ENCODE results near the gene ZNF221. TPM values are rescaled to one million over a fixed set of nuclear protein-coding genes. Genes with fewer than 3 reads are reported as not detected.

Gene ZNF221
- total RNA-seq, 1 experiment from 2014 or later, result 2.5 TPM

- peak; percentile 67; the same call in 1 of the 2 replicates for TF ChIP-seq CBX3 (IDR thresholded peaks at IDR 0.05; ENCODE audit: low read depth)
- TF ChIP-seq POLR2AphosphoS5 (IDR thresholded peaks at IDR 0.05; ENCODE audit: low read depth, low read length), result peak; percentile 46; the same call in 1 of the 2 replicates
- TF ChIP-seq CEBPB (IDR thresholded peaks at IDR 0.05; ENCODE audit: low read depth), result no peak; the same call in 1 of the 2 replicates
- no peak for TF ChIP-seq EZH2 (IDR thresholded peaks at IDR 0.05)
- TF ChIP-seq RAD21 (IDR thresholded peaks at IDR 0.05; ENCODE audit: low read depth), result no peak
These were observed 51.8 kb downstream of the ZNF221 start, which contains the start of gene ZNF230 (continued) for GRCh38 chr19:44002566-44003460.

- no peak for TF ChIP-seq TCF7L2 (IDR thresholded peaks at IDR 0.05; ENCODE audit: borderline replicate concordance, extremely low read depth, insufficient read depth, insufficient read length)
- no peak for TF ChIP-seq EGR1 (IDR thresholded peaks at IDR 0.05; ENCODE audit: low read depth)
- no peak for TF ChIP-seq YY1 (IDR thresholded peaks at IDR 0.05; ENCODE audit: extremely low read depth, insufficient replicate concordance, low read depth, low read length)
- TF ChIP-seq ZFX (IDR thresholded peaks at IDR 0.05), result no peak
- TF ChIP-seq RAD21 (IDR thresholded peaks at IDR 0.05; ENCODE audit: low read depth), result no peak
- TF ChIP-seq, protein P1, sequence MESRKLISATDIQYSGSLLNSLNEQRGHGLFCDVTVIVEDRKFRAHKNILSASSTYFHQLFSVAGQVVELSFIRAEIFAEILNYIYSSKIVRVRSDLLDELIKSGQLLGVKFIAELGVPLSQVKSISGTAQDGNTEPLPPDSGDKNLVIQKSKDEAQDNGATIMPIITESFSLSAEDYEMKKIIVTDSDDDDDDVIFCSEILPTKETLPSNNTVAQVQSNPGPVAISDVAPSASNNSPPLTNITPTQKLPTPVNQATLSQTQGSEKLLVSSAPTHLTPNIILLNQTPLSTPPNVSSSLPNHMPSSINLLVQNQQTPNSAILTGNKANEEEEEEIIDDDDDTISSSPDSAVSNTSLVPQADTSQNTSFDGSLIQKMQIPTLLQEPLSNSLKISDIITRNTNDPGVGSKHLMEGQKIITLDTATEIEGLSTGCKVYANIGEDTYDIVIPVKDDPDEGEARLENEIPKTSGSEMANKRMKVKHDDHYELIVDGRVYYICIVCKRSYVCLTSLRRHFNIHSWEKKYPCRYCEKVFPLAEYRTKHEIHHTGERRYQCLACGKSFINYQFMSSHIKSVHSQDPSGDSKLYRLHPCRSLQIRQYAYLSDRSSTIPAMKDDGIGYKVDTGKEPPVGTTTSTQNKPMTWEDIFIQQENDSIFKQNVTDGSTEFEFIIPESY (IDR thresholded peaks at IDR 0.05; ENCODE audit: extremely low read depth, insufficient replicate concordance, low read length), result no peak
- peak overlapping the region; percentile 93 for H3K4me2 ChIP-seq (ENCODE audit: low read length)
- ChIA-PET POLR2A (no interaction called here), RAD21 (ENCODE audit: low non-redundant PET in 1 of 2, low total read pairs in 2 of 2, uncharacterized antibody in 2 of 2, unreplicated experiment in 2 of 2) (no interaction called here), CTCF (no interaction called here)
- H3K27ac ChIP-seq (ENCODE audit: low read depth, low read length), result no peak overlapping the region
- no TSS peak for BruUV-seq (replicated peaks)
- no peaks in the 10 kb centered on the region for H3K27me3 ChIP-seq (ENCODE audit: insufficient read depth, low read length)
- H3K9me3 ChIP-seq (ENCODE audit: control insufficient read depth in 1 of 2, insufficient read depth in 1 of 2, low read depth in 1 of 2, low read length in 2 of 2), result no peaks in the 10 kb centered on the region; a peak in 1 of 4 replicates
- H4K20me1 ChIP-seq (ENCODE audit: insufficient read depth), result no peaks in the 10 kb centered on the region
- intact Hi-C loops (cut with micrococcal nuclease), result loop anchor here (2.0 kb wide), 1 partner anchor 91 kb away; the partner anchor contains the start of gene ZNF224
- H3K9me2 ChIP-seq (ENCODE audit: insufficient read depth), result no peaks in the 10 kb centered on the region
- peaks cover 0 to 13% of the 10 kb centered on the region in 2 experiments; a peak in 2 of 4 replicates for H3K4me1 ChIP-seq (ENCODE audit: control insufficient read depth in 1 of 2, insufficient read depth in 2 of 2, low read length in 2 of 2)
- no peaks in the 10 kb centered on the region; the same call in 1 of the 2 replicates for H3K79me2 ChIP-seq (ENCODE audit: insufficient read depth, low read length)
- ATAC-seq (peak; percentile 35), DNase-seq (ENCODE audit: low read depth, low spot score) (no peak)
- H2AFZ ChIP-seq (ENCODE audit: low read depth, low read length, poor library complexity, severe bottlenecking), result peak overlapping the region; percentile 65
- H3K9ac ChIP-seq (ENCODE audit: low read length), result peak overlapping the region; percentile 51
- peak overlapping the region; percentile 86 to 88 for H3K4me3 ChIP-seq (replicated peaks in 1 of 2; ENCODE audit: low read depth in 1 of 2, low read length in 2 of 2)
- H3K36me3 ChIP-seq (ENCODE audit: control insufficient read depth in 1 of 2, insufficient read depth in 2 of 2, low read length in 2 of 2), result peaks cover 0 to 1% of the 10 kb centered on the region in 2 experiments; a peak in 1 of 4 replicates
These were observed 52.5 kb downstream of the ZNF221 start for GRCh38 chr19:44003461-44004009.
